SU-DHL-6 (cell line): ENCODE results near the gene IQCH.

Experiments used
- H2AFZ ChIP-seq: fragments of 200-600 bp; sonication (generic); 2 replicates; pipeline ENCODE4 v1.6.1; 2014; ENCODE audit warnings: low read depth, mild to moderate bottlenecking, moderate library complexity, mixed read lengths, antibody characterized with exemption, low read length; ENCODE audit not compliant: severe bottlenecking
- H3F3A ChIP-seq: fragments of 200-600 bp; shearing (Covaris generic); 2 replicates; pipeline ENCODE4 v1.6.0; 2016; ENCODE audit warnings: antibody characterized with exemption, mild to moderate bottlenecking; ENCODE audit not compliant: insufficient read depth
- H3K27ac ChIP-seq: fragments of 200-600 bp; sonication (generic); 2 replicates; pipeline ENCODE4 v1.5.1; 2016; ENCODE audit warnings: low read depth, mild to moderate bottlenecking, low read length, moderate library complexity, mixed read lengths
- H3K27me3 ChIP-seq: fragments of 200-600 bp; sonication (generic), shearing (Covaris generic); 2 replicates; pipeline ENCODE4 v1.6.0; 2014; ENCODE audit warnings: mild to moderate bottlenecking, low read length
- H3K36me3 ChIP-seq: fragments of 200-600 bp; sonication (generic); 2 replicates; pipeline ENCODE4 v1.6.1; 2014; ENCODE audit warnings: mild to moderate bottlenecking, low read length, mixed read lengths
- H3K4me2 ChIP-seq: fragments of 300-600, 200-600 bp; shearing (Covaris generic), sonication (generic); 2 replicates; pipeline ENCODE4 v1.6.0; 2014; ENCODE audit warnings: low read length, low read depth, mild to moderate bottlenecking; ENCODE audit not compliant: poor library complexity, severe bottlenecking
- H3K4me3 ChIP-seq: fragments of 200-600 bp; sonication (generic); 2 replicates; pipeline ENCODE4 v1.5.1; 2014; ENCODE audit warnings: antibody characterized with exemption, low read length, mild to moderate bottlenecking, mixed read lengths; ENCODE audit not compliant: insufficient read depth, poor library complexity, severe bottlenecking
- H3K79me2 ChIP-seq: fragments of 200-600 bp; sonication (generic); 2 replicates; pipeline ENCODE4 v1.6.1; 2014; ENCODE audit warnings: mild to moderate bottlenecking, low read length, moderate library complexity; ENCODE audit not compliant: insufficient read depth
- H3K9ac ChIP-seq: fragments of 200-600 bp; sonication (generic); 2 replicates; pipeline ENCODE4 v1.7.0; 2014; ENCODE audit warnings: mild to moderate bottlenecking, low read length
- H3K9me2 ChIP-seq: fragments of 200-600 bp; sonication (generic); replicated peaks from 2 replicates; pipeline ENCODE4 v1.6.1; 2014; ENCODE audit warnings: low read length; ENCODE audit not compliant: insufficient read depth
- H3K9me3 ChIP-seq: fragments of 200-600 bp; sonication (generic); 2 replicates; pipeline ENCODE4 v1.6.1; 2014; ENCODE audit warnings: low read length, mixed read lengths; ENCODE audit not compliant: insufficient read depth
- H4K20me1 ChIP-seq: fragments of 200-600 bp; sonication (generic); 2 replicates; pipeline ENCODE4 v1.6.1; 2014; ENCODE audit warnings: low read depth, mild to moderate bottlenecking, antibody characterized with exemption, low read length, moderate library complexity, mixed read lengths
- CTCF ChIP-seq: fragments of 200-600 bp; sonication (generic); IDR thresholded peaks from one replicate; pipeline ENCODE4 v1.5.1; 2017; ENCODE audit warnings: antibody characterized with exemption, mild to moderate bottlenecking, low read length, moderate library complexity; ENCODE audit not compliant: insufficient read depth, poor library complexity, severe bottlenecking
- EZH2phosphoT487 ChIP-seq: fragments of 200-600 bp; sonication (generic), shearing (Covaris generic); conservative IDR thresholded peaks from 2 replicates; pipeline ENCODE4 v1.6.1; 2018; ENCODE audit warnings: mild to moderate bottlenecking, antibody characterized with exemption, low read length, moderate library complexity, mixed read lengths

The IQCH gene

GRCh38 chr15:67329984-67330733 is 75.6 kb downstream of the IQCH start:
- no peaks in the 10 kb centered on the region for H4K20me1 ChIP-seq
- no peaks in the 10 kb centered on the region for H3F3A ChIP-seq
- H3K27me3 ChIP-seq, result no peaks in the 10 kb centered on the region
- H3K9ac ChIP-seq, result no peak overlapping the region
- no peaks in the 10 kb centered on the region for H3K79me2 ChIP-seq
- no peaks in the 10 kb centered on the region for H3K36me3 ChIP-seq
- no peak overlapping the region for H3K4me2 ChIP-seq
- TF ChIP-seq CTCF (no peak), EZH2phosphoT487 (no peak)
- no peak overlapping the region for H2AFZ ChIP-seq
- no peaks in the 10 kb centered on the region; the same call in 1 of the 2 replicates for H3K9me3 ChIP-seq
- no peaks in the 10 kb centered on the region for H3K9me2 ChIP-seq
- H3K27ac ChIP-seq, result no peak overlapping the region
- no peak overlapping the region for H3K4me3 ChIP-seq

GRCh38 chr15:67331676-67332075 is 77.1 kb downstream of the IQCH start:
- Histone ChIP-seq H3K27ac (no peak overlapping the region), H4K20me1 (no peaks in the 10 kb centered on the region), H3K27me3 (no peaks in the 10 kb centered on the region), H3K4me3 (no peak overlapping the region), H3K79me2 (no peaks in the 10 kb centered on the region), H3K9ac (no peak overlapping the region), H3K9me2 (no peaks in the 10 kb centered on the region), H3K36me3 (no peaks in the 10 kb centered on the region), H3K4me2 (no peak overlapping the region), H3F3A (no peaks in the 10 kb centered on the region), H2AFZ (no peak overlapping the region), H3K9me3 (no peaks in the 10 kb centered on the region; the same call in 1 of the 2 replicates)
- TF ChIP-seq CTCF (no peak), EZH2phosphoT487 (no peak)

GRCh38 chr15:67335026-67335425 is 80.4 kb downstream of the IQCH start:
- no peaks in the 10 kb centered on the region for H3F3A ChIP-seq
- no peak overlapping the region for H2AFZ ChIP-seq
- H3K9me2 ChIP-seq, result no peaks in the 10 kb centered on the region
- no peaks in the 10 kb centered on the region for H3K27me3 ChIP-seq
- no peaks in the 10 kb centered on the region for H3K9me3 ChIP-seq
- no peaks in the 10 kb centered on the region for H3K36me3 ChIP-seq
- H3K9ac ChIP-seq, result no peak overlapping the region
- no peak overlapping the region for H3K4me2 ChIP-seq
- no peak overlapping the region for H3K27ac ChIP-seq
- H3K79me2 ChIP-seq, result no peaks in the 10 kb centered on the region
- H4K20me1 ChIP-seq, result no peaks in the 10 kb centered on the region
- TF ChIP-seq CTCF (no peak), EZH2phosphoT487 (no peak)
- H3K4me3 ChIP-seq, result no peak overlapping the region
